ENCODE data around the gene SMIM23. TPM values are rescaled to one million over a fixed set of nuclear protein-coding genes. Genes with fewer than 3 reads are reported as not detected.

Gene SMIM23
- total RNA-seq, 2 experiments from 2014 or later = not detected

DNA sequence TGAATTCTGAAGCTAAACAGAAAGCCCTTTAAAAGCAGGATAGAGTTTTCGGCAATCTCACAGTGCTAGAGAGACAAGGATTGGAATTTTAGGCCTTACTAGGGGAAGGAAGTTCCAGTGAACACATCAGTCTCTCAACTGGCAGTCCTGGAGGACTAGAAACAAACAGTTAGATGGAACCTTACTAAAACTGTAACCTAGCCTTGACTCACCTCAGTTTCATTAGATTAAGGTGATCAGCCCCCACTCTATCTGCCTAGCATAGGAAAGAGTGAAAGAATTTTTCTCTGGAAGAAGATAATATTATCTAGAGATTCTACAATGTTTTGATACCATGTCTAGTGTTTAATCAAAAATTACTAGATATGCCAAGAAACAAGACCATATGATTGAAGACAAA lies 25.8 kb upstream of the SMIM23 start:
- H3K4me2 ChIP-seq (ENCODE audit: low read length) = no peak overlapping the region
- H3K4me1 ChIP-seq (ENCODE audit: insufficient read depth, low read length, poor library complexity, severe bottlenecking) = no peaks in the 10 kb centered on the region
- no peaks in the 10 kb centered on the region for H3K36me3 ChIP-seq (ENCODE audit: insufficient read depth, low read length)
- intact Hi-C loops (cut with micrococcal nuclease; ENCODE audit: unreplicated experiment) = no loop called here
- no peak overlapping the region for H3K27ac ChIP-seq (ENCODE audit: low read depth, low read length, poor library complexity, severe bottlenecking)
- BruUV-seq (replicated peaks) = no TSS peak
- H4K20me1 ChIP-seq (ENCODE audit: insufficient read depth, low read length) = no peaks in the 10 kb centered on the region
- TF ChIP-seq EZH2phosphoT487 (IDR thresholded peaks at IDR 0.05; ENCODE audit: borderline replicate concordance, low read depth, low read length) (no peak), CTCF (conservative IDR thresholded peaks at IDR 0.05; ENCODE audit: low read length) (no peak)
- H3K9me2 ChIP-seq (ENCODE audit: insufficient read depth, low read length) = no peaks in the 10 kb centered on the region
- H2AFZ ChIP-seq (ENCODE audit: low read length) = no peak overlapping the region
- no peaks in the 10 kb centered on the region for H3K79me2 ChIP-seq (ENCODE audit: insufficient read depth, low read depth, low read length)
- CTCF ChIA-PET (ENCODE audit: unreplicated experiment) = no interaction called here
- POLR2A ChIA-PET = no interaction called here
- H3K4me3 ChIP-seq (ENCODE audit: low read depth, low read length, poor library complexity, severe bottlenecking) = no peak overlapping the region
- no peaks in the 10 kb centered on the region for H3K9me3 ChIP-seq (ENCODE audit: low read length)
- no peak for DNase-seq (ENCODE audit: low spot score)

DNA sequence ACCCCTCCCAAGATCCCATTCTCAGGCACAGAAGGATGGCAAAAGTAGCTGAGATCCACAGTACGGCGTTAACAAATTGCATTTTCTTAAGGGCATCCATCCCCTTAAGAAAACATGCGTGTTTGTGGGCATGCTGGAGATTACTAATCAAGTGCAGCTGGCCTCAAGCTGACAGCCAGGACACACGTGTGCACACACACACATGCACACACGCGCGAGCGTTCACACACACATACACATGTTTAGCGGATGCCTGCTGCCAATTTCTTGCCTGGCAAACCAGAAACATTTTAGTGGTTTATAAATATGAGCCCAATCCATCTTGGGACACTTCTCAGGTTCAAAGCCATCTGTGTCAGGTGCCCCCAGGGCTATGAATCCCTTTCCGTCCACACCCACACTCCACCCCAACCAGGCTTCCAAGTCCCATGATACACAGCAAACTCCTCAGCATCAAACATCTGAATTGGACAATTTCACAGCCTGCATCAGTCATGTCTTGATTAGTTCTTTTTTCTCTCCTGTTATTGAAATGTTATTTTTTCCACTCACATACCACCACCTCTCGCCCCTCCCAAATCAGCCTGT lies 23.5 kb upstream of the SMIM23 start:
- no peak for DNase-seq (ENCODE audit: low spot score)
- intact Hi-C loops (cut with micrococcal nuclease; ENCODE audit: unreplicated experiment) = no loop called here
- no peaks in the 10 kb centered on the region for H3K9me3 ChIP-seq (ENCODE audit: low read length)
- H3K9me2 ChIP-seq (ENCODE audit: insufficient read depth, low read length) = no peaks in the 10 kb centered on the region
- no peaks in the 10 kb centered on the region for H3K4me1 ChIP-seq (ENCODE audit: insufficient read depth, low read length, poor library complexity, severe bottlenecking)
- ChIA-PET POLR2A (no interaction called here), CTCF (ENCODE audit: unreplicated experiment) (no interaction called here)
- no peak overlapping the region for H3K4me3 ChIP-seq (ENCODE audit: low read depth, low read length, poor library complexity, severe bottlenecking)
- BruUV-seq (replicated peaks) = no TSS peak
- TF ChIP-seq EZH2phosphoT487 (IDR thresholded peaks at IDR 0.05; ENCODE audit: borderline replicate concordance, low read depth, low read length) = no peak
- no peak for TF ChIP-seq CTCF (conservative IDR thresholded peaks at IDR 0.05; ENCODE audit: low read length)
- no peak overlapping the region for H3K4me2 ChIP-seq (ENCODE audit: low read length)
- no peaks in the 10 kb centered on the region for H4K20me1 ChIP-seq (ENCODE audit: insufficient read depth, low read length)
- H3K27ac ChIP-seq (ENCODE audit: low read depth, low read length, poor library complexity, severe bottlenecking) = no peak overlapping the region
- no peaks in the 10 kb centered on the region for H3K79me2 ChIP-seq (ENCODE audit: insufficient read depth, low read depth, low read length)
- no peaks in the 10 kb centered on the region for H3K36me3 ChIP-seq (ENCODE audit: insufficient read depth, low read length)
- no peak overlapping the region for H2AFZ ChIP-seq (ENCODE audit: low read length)

DNA sequence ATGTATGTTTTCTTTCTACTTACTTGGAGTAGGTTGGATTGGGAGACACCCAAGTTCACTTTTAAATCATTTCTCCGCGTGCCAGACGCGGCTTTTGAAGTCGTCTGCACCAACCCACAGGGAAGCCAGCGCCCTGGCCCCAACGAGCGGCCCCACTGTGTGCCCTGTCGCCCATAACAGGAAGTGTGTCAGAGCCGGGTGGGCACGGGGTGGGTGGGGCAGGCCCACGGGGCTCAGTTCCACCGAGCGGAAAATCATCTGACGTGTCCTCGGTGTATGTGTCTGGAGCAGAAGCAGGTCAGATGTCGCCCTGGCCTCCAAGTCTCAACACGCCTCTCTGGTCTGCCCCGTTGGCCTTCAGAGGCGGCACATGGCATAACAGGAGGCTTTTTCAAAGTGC lies 22.7 kb upstream of the SMIM23 start:
- Histone ChIP-seq H3K4me3 (ENCODE audit: low read depth, low read length, poor library complexity, severe bottlenecking) (no peak overlapping the region), H3K36me3 (ENCODE audit: insufficient read depth, low read length) (no peaks in the 10 kb centered on the region), H2AFZ (ENCODE audit: low read length) (no peak overlapping the region), H3K79me2 (ENCODE audit: insufficient read depth, low read depth, low read length) (no peaks in the 10 kb centered on the region), H3K4me1 (ENCODE audit: insufficient read depth, low read length, poor library complexity, severe bottlenecking) (no peaks in the 10 kb centered on the region), H3K9me2 (ENCODE audit: insufficient read depth, low read length) (no peaks in the 10 kb centered on the region), H4K20me1 (ENCODE audit: insufficient read depth, low read length) (no peaks in the 10 kb centered on the region), H3K4me2 (ENCODE audit: low read length) (no peak overlapping the region), H3K27ac (ENCODE audit: low read depth, low read length, poor library complexity, severe bottlenecking) (no peak overlapping the region), H3K9me3 (ENCODE audit: low read length) (no peaks in the 10 kb centered on the region)
- DNase-seq (ENCODE audit: low spot score) = no peak
- no peak for TF ChIP-seq EZH2phosphoT487 (IDR thresholded peaks at IDR 0.05; ENCODE audit: borderline replicate concordance, low read depth, low read length)
- TF ChIP-seq CTCF (conservative IDR thresholded peaks at IDR 0.05; ENCODE audit: low read length) = no peak
- BruUV-seq (replicated peaks) = no TSS peak
- intact Hi-C loops (cut with micrococcal nuclease; ENCODE audit: unreplicated experiment) = no loop called here
- ChIA-PET POLR2A (no interaction called here), CTCF (ENCODE audit: unreplicated experiment) (no interaction called here)

All from OCI-LY7 (cell line).